ENCODE data around the gene EPN2.
"Not testable (repeated sequence)": the region's sequence is repeated elsewhere in the genome, so short reads cannot be mapped to it uniquely, and the experiment has no call there.

Gene EPN2

DNA sequence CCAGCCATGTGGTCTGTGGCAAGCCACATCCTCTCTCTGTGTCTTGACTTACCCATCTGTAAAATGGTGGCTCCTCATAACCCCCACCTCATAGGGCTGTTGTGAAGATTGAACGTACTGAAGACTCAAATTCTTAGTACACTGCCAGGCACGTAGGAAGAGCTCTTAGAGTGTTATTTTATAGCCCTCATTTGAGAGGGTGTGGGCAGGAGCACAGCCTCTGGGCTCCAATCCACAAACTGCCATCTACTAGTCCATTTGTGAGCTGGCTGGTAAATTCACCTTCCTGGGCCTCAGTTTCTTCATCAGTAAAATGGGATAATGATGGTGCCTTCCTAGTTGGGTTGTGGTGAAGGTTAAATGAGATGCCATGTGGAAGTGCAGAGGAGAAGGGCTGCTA is 18.3 kb upstream of the EPN2 start:
- not testable (repeated sequence) for H3K79me2 ChIP-seq (ENCODE audit: control insufficient read depth, insufficient read depth, low read length, unreplicated experiment); H3K27ac ChIP-seq (ENCODE audit: low read depth, low read length); H3K36me3 ChIP-seq (ENCODE audit: insufficient read depth, low read length); H3K27me3 ChIP-seq (ENCODE audit: insufficient read depth, low read length); H2AFZ ChIP-seq (ENCODE audit: low read length, unreplicated experiment); H3K4me1 ChIP-seq (ENCODE audit: control insufficient read depth, insufficient read depth, low read length, unreplicated experiment); H3K4me3 ChIP-seq (ENCODE audit: low read depth, low read length)

DNA sequence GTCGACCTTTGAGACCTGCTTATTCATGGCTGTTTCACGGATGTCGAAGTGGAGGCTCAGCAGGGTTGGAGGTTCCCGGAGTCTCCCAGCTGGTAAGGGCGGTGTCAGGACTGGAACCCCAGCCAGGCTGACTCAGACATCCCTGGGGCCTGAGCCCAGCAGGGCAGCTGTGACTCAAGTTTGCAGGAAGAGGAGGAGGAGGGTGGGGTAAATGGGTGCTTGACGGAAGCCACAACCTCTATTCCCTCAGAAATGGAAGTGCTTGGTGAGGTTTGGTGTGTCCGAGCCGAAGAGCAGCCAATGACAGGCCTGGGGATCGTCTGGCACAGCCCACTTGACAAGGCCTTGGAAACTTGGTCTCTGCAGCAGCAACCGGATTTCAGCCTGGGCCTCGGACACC is 17.8 kb upstream of the EPN2 start:
- H3K36me3 ChIP-seq (ENCODE audit: insufficient read depth, low read length); H3K27ac ChIP-seq (ENCODE audit: low read depth, low read length); H2AFZ ChIP-seq (ENCODE audit: low read length, unreplicated experiment); H3K79me2 ChIP-seq (ENCODE audit: control insufficient read depth, insufficient read depth, low read length, unreplicated experiment); H3K4me3 ChIP-seq (ENCODE audit: low read depth, low read length); H3K27me3 ChIP-seq (ENCODE audit: insufficient read depth, low read length); H3K4me1 ChIP-seq (ENCODE audit: control insufficient read depth, insufficient read depth, low read length, unreplicated experiment): not testable (repeated sequence)

DNA sequence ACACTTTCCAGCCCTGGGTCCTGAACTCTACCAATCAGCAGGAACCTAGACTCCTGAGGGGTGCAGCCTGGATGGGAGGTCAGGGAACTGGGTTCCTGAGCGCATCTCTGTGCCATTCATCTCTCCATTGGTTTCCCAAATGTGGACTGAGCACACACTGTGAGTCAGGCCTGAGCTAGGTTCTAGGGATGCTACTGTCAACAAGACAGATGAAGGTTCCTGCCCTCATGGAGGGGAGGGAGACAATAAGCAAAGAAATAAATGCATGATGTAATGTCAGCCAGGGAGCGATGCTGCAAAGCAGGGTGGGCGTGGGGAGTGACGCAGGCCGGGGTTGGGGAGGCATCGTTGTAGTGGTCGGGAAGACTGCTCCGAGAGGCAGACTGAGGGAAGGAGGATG is 17.0 kb upstream of the EPN2 start:
- H3K4me3 ChIP-seq (ENCODE audit: low read depth, low read length); H2AFZ ChIP-seq (ENCODE audit: low read length, unreplicated experiment); H3K79me2 ChIP-seq (ENCODE audit: control insufficient read depth, insufficient read depth, low read length, unreplicated experiment); H3K36me3 ChIP-seq (ENCODE audit: insufficient read depth, low read length); H3K27ac ChIP-seq (ENCODE audit: low read depth, low read length); H3K4me1 ChIP-seq (ENCODE audit: control insufficient read depth, insufficient read depth, low read length, unreplicated experiment); H3K27me3 ChIP-seq (ENCODE audit: insufficient read depth, low read length): not testable (repeated sequence)

DNA sequence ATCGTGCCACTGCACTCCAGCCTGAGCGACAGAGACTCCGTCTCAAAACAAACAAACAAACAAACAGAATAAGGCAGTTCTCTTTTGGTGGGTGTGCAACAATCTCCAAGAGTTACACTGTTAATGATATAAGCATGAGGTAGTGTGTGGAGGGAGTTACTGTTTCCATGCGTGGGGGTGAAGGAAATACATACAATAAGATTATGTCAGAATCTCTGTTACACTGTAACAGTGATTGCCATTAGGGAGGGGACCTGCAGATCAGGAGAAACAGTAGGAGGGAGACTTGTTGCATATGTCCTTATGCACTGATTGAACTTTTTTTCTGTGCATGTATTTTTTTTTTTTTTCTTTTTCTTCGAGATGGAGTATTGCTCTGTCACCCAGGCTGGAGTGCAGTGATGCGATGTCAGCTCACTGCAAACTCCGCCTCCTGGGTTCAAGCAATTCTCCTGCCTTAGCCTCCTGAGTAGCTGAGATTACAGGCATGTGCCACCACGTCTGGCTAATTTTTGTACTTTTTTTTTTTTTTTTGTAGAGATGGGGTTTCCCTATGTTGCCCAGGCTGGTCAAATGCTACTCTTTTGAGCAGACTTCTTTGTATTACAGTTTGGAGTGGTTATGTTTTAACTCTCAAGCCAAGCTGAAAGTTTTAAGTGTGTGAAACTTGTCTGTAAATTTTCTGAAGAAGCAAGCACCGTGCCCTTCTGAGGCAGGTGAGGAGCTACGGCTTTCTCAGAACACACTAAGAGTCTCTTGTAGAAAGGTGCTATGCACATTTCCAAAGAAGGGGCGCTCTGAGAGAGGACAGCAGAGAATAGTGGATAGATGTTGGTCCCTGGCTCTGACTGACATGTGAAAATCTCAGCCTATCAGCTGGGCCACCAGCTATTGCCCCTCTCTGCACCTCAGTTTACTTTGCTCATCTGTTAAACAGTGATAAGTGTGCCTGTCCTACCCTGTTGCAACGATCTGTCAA is 10.3 kb upstream of the EPN2 start:
- H3K27ac ChIP-seq (ENCODE audit: low read depth, low read length); H2AFZ ChIP-seq (ENCODE audit: low read length, unreplicated experiment); H3K27me3 ChIP-seq (ENCODE audit: insufficient read depth, low read length); H3K36me3 ChIP-seq (ENCODE audit: insufficient read depth, low read length); H3K4me3 ChIP-seq (ENCODE audit: low read depth, low read length); H3K4me1 ChIP-seq (ENCODE audit: control insufficient read depth, insufficient read depth, low read length, unreplicated experiment); H3K79me2 ChIP-seq (ENCODE audit: control insufficient read depth, insufficient read depth, low read length, unreplicated experiment): not testable (repeated sequence)

DNA sequence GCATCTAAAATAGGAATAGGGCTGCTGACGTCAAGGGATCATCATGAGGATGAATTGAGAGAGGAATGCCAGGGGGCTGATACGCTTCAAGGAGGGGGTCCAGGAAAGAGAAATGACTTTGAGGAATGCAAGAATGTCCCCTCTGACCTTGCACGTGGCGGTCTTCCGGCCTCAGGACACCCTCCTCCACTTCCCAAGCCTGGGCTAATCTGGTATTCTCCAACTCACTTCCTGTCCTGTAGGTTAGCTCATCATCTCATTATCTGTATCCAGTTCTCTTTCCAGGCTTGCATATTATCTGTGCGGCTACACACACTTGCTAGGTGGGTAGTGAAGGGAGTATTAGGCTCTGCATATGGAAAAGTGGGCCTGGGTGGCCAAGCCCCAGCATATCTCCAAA is 2.5 kb upstream of the EPN2 start:
- H3K27me3 ChIP-seq (ENCODE audit: insufficient read depth, low read length); H3K4me3 ChIP-seq (ENCODE audit: low read depth, low read length); H3K36me3 ChIP-seq (ENCODE audit: insufficient read depth, low read length); H2AFZ ChIP-seq (ENCODE audit: low read length, unreplicated experiment); H3K4me1 ChIP-seq (ENCODE audit: control insufficient read depth, insufficient read depth, low read length, unreplicated experiment); H3K27ac ChIP-seq (ENCODE audit: low read depth, low read length): not testable (repeated sequence)
- peaks cover 22% of the 10 kb centered on the region for H3K79me2 ChIP-seq (ENCODE audit: control insufficient read depth, insufficient read depth, low read length, unreplicated experiment)

DNA sequence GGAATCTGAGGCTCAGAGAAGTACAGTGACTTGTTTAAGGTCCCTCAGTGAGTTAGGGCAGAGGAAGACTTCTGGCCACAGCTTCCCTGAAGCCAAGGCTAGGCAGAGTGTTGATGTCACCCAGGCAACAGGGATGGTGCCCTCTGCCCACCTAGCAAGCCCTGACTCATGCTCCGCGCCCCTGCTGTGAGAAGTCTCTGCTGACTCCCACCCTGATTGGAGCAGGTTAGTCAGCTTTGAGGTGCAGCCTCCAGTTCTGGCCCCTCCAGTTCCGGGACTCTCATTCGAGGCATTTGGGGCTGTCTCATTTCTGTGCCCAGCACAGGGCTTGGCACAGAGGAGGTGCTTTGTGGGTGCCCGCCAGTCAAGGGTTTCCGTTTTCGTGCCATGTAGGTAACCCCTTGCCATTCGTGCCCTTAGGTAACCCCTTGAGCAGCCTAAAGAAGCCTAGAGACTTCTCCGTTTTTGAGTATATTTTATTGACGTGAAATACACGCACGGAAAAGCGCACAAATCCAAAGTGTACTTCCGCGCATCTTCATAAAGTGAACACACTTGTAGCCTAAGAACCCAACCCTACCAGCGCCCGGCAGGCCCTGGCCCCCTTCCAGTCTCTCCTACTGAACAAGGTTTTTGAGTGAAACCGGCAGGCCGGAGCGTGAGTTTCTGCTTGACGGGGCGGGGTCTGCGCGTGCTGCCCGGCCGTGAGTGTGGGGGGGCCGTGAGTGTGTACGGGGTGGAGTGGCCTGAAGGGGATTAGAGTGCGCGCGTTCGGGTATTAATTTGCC is 621 bp upstream of the EPN2 start:
- not testable (repeated sequence) for H2AFZ ChIP-seq (ENCODE audit: low read length, unreplicated experiment); H3K36me3 ChIP-seq (ENCODE audit: insufficient read depth, low read length); H3K27ac ChIP-seq (ENCODE audit: low read depth, low read length); H3K4me1 ChIP-seq (ENCODE audit: control insufficient read depth, insufficient read depth, low read length, unreplicated experiment); H3K27me3 ChIP-seq (ENCODE audit: insufficient read depth, low read length)
- Histone ChIP-seq H3K79me2 (ENCODE audit: control insufficient read depth, insufficient read depth, low read length, unreplicated experiment) (peaks cover 41% of the 10 kb centered on the region), H3K4me3 (ENCODE audit: low read depth, low read length) (0 out of 2 replicates have a peak overlapping the region, but pooled peaks have one; percentile 93)

DNA sequence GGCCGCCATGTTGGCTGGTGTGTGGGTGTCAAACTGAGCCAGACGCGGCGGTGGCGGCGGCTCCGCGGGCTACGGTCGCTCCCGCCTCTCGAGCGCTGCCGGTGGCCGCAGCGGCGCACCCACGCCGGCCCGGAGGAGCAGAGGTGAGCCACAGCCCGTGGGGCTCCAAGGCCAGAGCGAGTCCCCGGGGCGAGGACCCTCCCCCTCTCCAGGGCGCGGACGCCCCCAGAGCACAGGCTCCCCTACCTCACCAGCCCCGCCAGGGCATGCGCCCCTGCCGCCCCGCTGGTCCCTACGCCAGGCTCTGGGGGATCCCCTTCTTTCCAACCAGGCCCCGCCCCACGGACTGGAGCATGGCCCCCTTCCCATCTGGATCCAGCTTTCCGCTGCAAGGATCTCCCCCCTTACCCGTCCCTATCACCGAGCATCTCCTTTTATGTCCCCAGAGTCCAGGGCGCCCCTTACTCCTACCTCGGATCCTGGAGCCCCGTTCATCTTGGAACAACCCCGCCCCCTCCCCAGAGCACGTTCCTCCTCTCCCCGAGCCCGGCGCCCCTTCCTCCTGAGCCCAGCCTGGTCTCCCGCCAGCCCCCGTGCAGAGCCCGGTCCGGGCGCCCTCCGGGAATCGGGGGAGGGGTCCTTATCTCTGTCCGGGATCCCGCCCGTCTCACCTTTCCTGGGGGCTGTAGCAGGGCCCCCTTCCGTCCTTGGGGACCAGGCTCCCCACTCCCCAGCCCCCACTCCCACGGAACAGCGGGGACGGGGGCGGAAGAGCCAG is 412 bp downstream of the EPN2 start:
- H3K27me3 ChIP-seq (ENCODE audit: insufficient read depth, low read length) = no peaks in the 10 kb centered on the region
- H3K4me3 ChIP-seq (ENCODE audit: low read depth, low read length) = peak overlapping the region; percentile 93
- no peaks in the 10 kb centered on the region for H3K36me3 ChIP-seq (ENCODE audit: insufficient read depth, low read length)
- peaks cover 49% of the 10 kb centered on the region for H3K79me2 ChIP-seq (ENCODE audit: control insufficient read depth, insufficient read depth, low read length, unreplicated experiment)
- H3K27ac ChIP-seq (ENCODE audit: low read depth, low read length) = peak overlapping the region; percentile 41; the same call in 1 of the 2 replicates
- H3K4me1 ChIP-seq (ENCODE audit: control insufficient read depth, insufficient read depth, low read length, unreplicated experiment) = peaks cover 7% of the 10 kb centered on the region
- peak overlapping the region; percentile 69 for H2AFZ ChIP-seq (ENCODE audit: low read length, unreplicated experiment)

DNA sequence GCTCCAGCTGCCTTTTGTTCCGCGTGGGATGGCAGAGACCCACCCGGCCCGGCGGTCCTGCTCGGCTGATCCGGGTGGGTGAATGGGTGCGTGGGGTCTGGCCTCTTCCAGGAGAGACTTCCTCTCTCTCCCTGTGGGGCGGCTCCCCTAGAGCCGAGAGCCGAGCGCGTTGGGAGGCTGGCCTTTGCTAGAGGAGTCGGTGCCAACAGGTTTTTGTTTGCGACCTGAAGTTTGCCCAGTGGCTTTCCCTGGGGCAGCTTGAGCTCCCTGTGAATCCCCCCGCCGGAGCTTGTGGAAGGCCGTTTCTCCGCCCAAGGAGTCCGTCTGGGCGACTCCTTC is 970 bp downstream of the EPN2 start:
- H3K36me3 ChIP-seq (ENCODE audit: insufficient read depth, low read length) = no peaks in the 10 kb centered on the region
- peaks cover 7% of the 10 kb centered on the region for H3K4me1 ChIP-seq (ENCODE audit: control insufficient read depth, insufficient read depth, low read length, unreplicated experiment)
- peak overlapping the region; percentile 69 for H2AFZ ChIP-seq (ENCODE audit: low read length, unreplicated experiment)
- H3K79me2 ChIP-seq (ENCODE audit: control insufficient read depth, insufficient read depth, low read length, unreplicated experiment) = peaks cover 54% of the 10 kb centered on the region
- H3K27ac ChIP-seq (ENCODE audit: low read depth, low read length) = no peak overlapping the region
- peak overlapping the region; percentile 93 for H3K4me3 ChIP-seq (ENCODE audit: low read depth, low read length)
- H3K27me3 ChIP-seq (ENCODE audit: insufficient read depth, low read length) = no peaks in the 10 kb centered on the region

DNA sequence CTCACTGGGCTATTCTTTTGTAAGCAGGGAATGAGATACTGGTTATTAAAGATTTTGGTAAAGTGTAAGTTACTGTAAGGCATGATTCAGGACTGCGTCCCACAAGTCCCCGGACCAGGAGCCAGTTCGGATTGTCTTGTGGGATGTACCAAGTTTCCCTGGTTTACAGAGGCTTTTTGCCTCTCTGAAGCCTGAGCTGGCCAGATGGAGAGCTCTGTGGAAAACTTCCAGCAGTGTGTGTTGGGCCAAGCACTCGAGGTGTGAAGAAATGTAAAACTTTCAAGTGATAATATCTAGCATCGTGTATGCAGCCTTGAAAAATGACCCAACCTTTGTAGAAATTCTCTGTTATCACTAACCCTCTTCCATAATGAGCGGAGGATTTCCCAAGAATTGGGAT is 2.4 kb downstream of the EPN2 start:
- no peaks in the 10 kb centered on the region for H3K27me3 ChIP-seq (ENCODE audit: insufficient read depth, low read length)
- H3K27ac ChIP-seq (ENCODE audit: low read depth, low read length) = no peak overlapping the region
- H3K79me2 ChIP-seq (ENCODE audit: control insufficient read depth, insufficient read depth, low read length, unreplicated experiment) = peaks cover 63% of the 10 kb centered on the region
- peak overlapping the region; percentile 50; the same call in 1 of the 2 replicates for H3K4me3 ChIP-seq (ENCODE audit: low read depth, low read length)
- no peaks in the 10 kb centered on the region for H3K36me3 ChIP-seq (ENCODE audit: insufficient read depth, low read length)
- peaks cover 7% of the 10 kb centered on the region for H3K4me1 ChIP-seq (ENCODE audit: control insufficient read depth, insufficient read depth, low read length, unreplicated experiment)
- H2AFZ ChIP-seq (ENCODE audit: low read length, unreplicated experiment) = peak overlapping the region; percentile 12

DNA sequence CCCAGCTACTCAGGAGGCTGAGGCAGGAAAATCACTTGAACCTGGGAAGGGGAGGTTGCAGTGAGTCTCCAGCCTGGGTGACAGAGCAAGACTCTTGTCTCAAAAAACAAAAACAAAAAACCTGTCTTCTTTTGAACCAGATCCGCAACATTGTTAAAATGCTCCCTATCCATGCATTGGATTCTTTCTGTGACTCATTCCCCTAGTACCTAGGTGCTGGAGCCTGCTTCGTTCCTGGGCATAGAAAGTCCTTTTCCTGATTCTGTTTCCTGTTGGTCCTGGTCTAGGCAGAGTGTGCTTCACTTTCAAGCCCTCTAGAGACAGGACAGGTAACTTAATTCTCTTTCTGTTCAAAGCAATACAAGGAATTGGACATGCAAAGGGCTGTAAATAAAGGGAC is 5.2 kb downstream of the EPN2 start:
- no peak overlapping the region for H2AFZ ChIP-seq (ENCODE audit: low read length, unreplicated experiment)
- H3K27ac ChIP-seq (ENCODE audit: low read depth, low read length) = no peak overlapping the region
- H3K79me2 ChIP-seq (ENCODE audit: control insufficient read depth, insufficient read depth, low read length, unreplicated experiment) = peaks cover 81% of the 10 kb centered on the region
- peaks cover 7% of the 10 kb centered on the region for H3K4me1 ChIP-seq (ENCODE audit: control insufficient read depth, insufficient read depth, low read length, unreplicated experiment)
- H3K4me3 ChIP-seq (ENCODE audit: low read depth, low read length) = no peak overlapping the region
- H3K27me3 ChIP-seq (ENCODE audit: insufficient read depth, low read length) = no peaks in the 10 kb centered on the region
- no peaks in the 10 kb centered on the region for H3K36me3 ChIP-seq (ENCODE audit: insufficient read depth, low read length)

Data from ACC112 (cell line).